Effector memory CD8-positive, alpha-beta T cell (primary cell): Measurements from ENCODE around the gene CHRND.

Source experiments
- ATAC-seq: fragments of 150-1000 bp; cut with Tn5 transposase; replicated peaks from 2 replicates; pipeline ENCODE4 v1.10.0; 2021; ENCODE audit warnings: mild to moderate bottlenecking, moderate library complexity
- DNase-seq, 3 experiments: peaks; one replicate each; pipeline ENCODE4 v3.0.0; 2021
- H3K27ac Mint-ChIP-seq, 2 donors: one replicate each; pipeline ENCODE4 v1.8.0; 2022; ENCODE audit warnings: mild to moderate bottlenecking in 2 of 2, mixed read lengths in 2 of 2, moderate library complexity in 2 of 2
- H3K27me3 Mint-ChIP-seq, 2 donors: one replicate each; pipeline ENCODE4 v1.8.0; 2022; ENCODE audit warnings: mixed read lengths in 2 of 2
- H3K36me3 Mint-ChIP-seq: one replicate; pipeline ENCODE4 v1.8.0; 2022; ENCODE audit warnings: mild to moderate bottlenecking, moderate library complexity, mixed read lengths; ENCODE audit not compliant: insufficient read depth
- H3K4me1 Mint-ChIP-seq, 2 donors: one replicate each; pipeline ENCODE4 v1.8.0; 2022; ENCODE audit warnings: low read depth in 2 of 2, mixed read lengths in 2 of 2
- H3K4me3 Mint-ChIP-seq, 2 donors: one replicate each; pipeline ENCODE4 v1.8.0; 2022; ENCODE audit warnings: mild to moderate bottlenecking in 2 of 2, mixed read lengths in 2 of 2, moderate library complexity in 2 of 2
- H3K9me3 Mint-ChIP-seq, 2 donors: one replicate each; pipeline ENCODE4 v1.8.0; 2022; ENCODE audit warnings: mixed read lengths in 2 of 2

The CHRND gene

GRCh38 chr2:232484628-232485347 lies 41.2 kb upstream of the CHRND start:
- peaks cover 29 to 74% of the 10 kb centered on the region in 2 donors for H3K27me3 Mint-ChIP-seq
- peak overlapping the region; percentile 31 to 42 for H3K4me3 Mint-ChIP-seq
- DNase-seq (no peak), ATAC-seq (no peak)
- H3K4me1 Mint-ChIP-seq: peaks cover 5 to 11% of the 10 kb centered on the region in 2 donors
- H3K9me3 Mint-ChIP-seq: no peaks in the 10 kb centered on the region
- H3K27ac Mint-ChIP-seq: no peak overlapping the region
- H3K36me3 Mint-ChIP-seq: no peaks in the 10 kb centered on the region

- no peak for DNase-seq
- peaks cover 5 to 11% of the 10 kb centered on the region in 2 donors for H3K4me1 Mint-ChIP-seq
- H3K36me3 Mint-ChIP-seq: no peaks in the 10 kb centered on the region
- H3K27ac Mint-ChIP-seq: no peak overlapping the region
- H3K9me3 Mint-ChIP-seq: no peaks in the 10 kb centered on the region
- H3K27me3 Mint-ChIP-seq: peaks cover 35 to 79% of the 10 kb centered on the region in 2 donors
- H3K4me3 Mint-ChIP-seq: peak overlapping the region; percentile 31 to 42
- no peak for ATAC-seq
Measured at GRCh38 chr2:232485348-232485756, 40.6 kb upstream of the CHRND start.

GRCh38 chr2:232485757-232486557 lies 40.0 kb upstream of the CHRND start:
- no peak for DNase-seq
- H3K4me3 Mint-ChIP-seq: peak overlapping the region in 1 of 2 donors; percentile 31

GRCh38 chr2:232486558-232487384 lies 39.2 kb upstream of the CHRND start:
- Mint-ChIP-seq H3K4me3 (peak overlapping the region; percentile 8 to 23), H3K27ac (no peak overlapping the region), H3K36me3 (no peaks in the 10 kb centered on the region), H3K9me3 (no peaks in the 10 kb centered on the region), H3K4me1 (peaks cover 5 to 8% of the 10 kb centered on the region in 2 donors), H3K27me3 (peaks cover 48 to 80% of the 10 kb centered on the region in 2 donors)
- DNase-seq (no peak), ATAC-seq (no peak)

More at GRCh38 chr2:232485757-232486557, 40.0 kb upstream of the CHRND start:
- no peak for ATAC-seq
- Mint-ChIP-seq H3K36me3 (no peaks in the 10 kb centered on the region), H3K4me1 (peaks cover 5 to 11% of the 10 kb centered on the region in 2 donors), H3K9me3 (no peaks in the 10 kb centered on the region), H3K27ac (no peak overlapping the region), H3K27me3 (peaks cover 40 to 80% of the 10 kb centered on the region in 2 donors)

GRCh38 chr2:232487385-232488096 lies 38.4 kb upstream of the CHRND start, which contains the start of gene ECEL1:
Gene ECEL1 (minus strand): TSS chr2:232487834. CDS start chr2:232486653, 1,181 bp downstream.
- H3K27ac Mint-ChIP-seq: peak within 1 kb of the TSS in 1 of 2 donors; percentile 24
- H3K4me3 Mint-ChIP-seq: peak within 1 kb of the TSS; percentile 40 to 62
- peaks cover 5 to 8% of the 10 kb centered on the region in 2 donors for H3K4me1 Mint-ChIP-seq
- ATAC-seq (no peak), DNase-seq (no peak)
- H3K27me3 Mint-ChIP-seq: peaks cover 55 to 80% of the 10 kb centered on the region in 2 donors
- no peaks in the 10 kb centered on the region for H3K36me3 Mint-ChIP-seq
- H3K9me3 Mint-ChIP-seq: no peaks in the 10 kb centered on the region

- Mint-ChIP-seq H3K4me1 (peaks cover 5 to 8% of the 10 kb centered on the region in 2 donors), H3K27ac (no peak overlapping the region), H3K4me3 (peak overlapping the region; percentile 40 to 62), H3K9me3 (no peaks in the 10 kb centered on the region), H3K27me3 (peaks cover 59 to 80% of the 10 kb centered on the region in 2 donors), H3K36me3 (no peaks in the 10 kb centered on the region)
- ATAC-seq (no peak), DNase-seq (no peak)
Measured at GRCh38 chr2:232488097-232488711, 37.8 kb upstream of the CHRND start.

GRCh38 chr2:232488721-232489300 lies 37.1 kb upstream of the CHRND start:
- peaks cover 59 to 80% of the 10 kb centered on the region in 2 donors for H3K27me3 Mint-ChIP-seq
- ATAC-seq: no peak
- H3K4me1 Mint-ChIP-seq: peaks cover 5 to 8% of the 10 kb centered on the region in 2 donors
- H3K36me3 Mint-ChIP-seq: no peaks in the 10 kb centered on the region
- no peak for DNase-seq
- H3K27ac Mint-ChIP-seq: peak overlapping the region in 1 of 2 donors; percentile 24
- peak overlapping the region; percentile 40 to 62 for H3K4me3 Mint-ChIP-seq
- no peaks in the 10 kb centered on the region for H3K9me3 Mint-ChIP-seq

- DNase-seq (no peak), ATAC-seq (no peak)
- Mint-ChIP-seq H3K27me3 (peaks cover 54 to 76% of the 10 kb centered on the region in 2 donors), H3K9me3 (no peaks in the 10 kb centered on the region), H3K36me3 (no peaks in the 10 kb centered on the region), H3K4me3 (no peak overlapping the region), H3K27ac (no peak overlapping the region), H3K4me1 (peaks cover 5 to 8% of the 10 kb centered on the region in 2 donors)
Measured at GRCh38 chr2:232489516-232490220, 36.3 kb upstream of the CHRND start.

- Mint-ChIP-seq H3K27me3 (peaks cover 46 to 68% of the 10 kb centered on the region in 2 donors), H3K36me3 (no peaks in the 10 kb centered on the region), H3K27ac (no peak overlapping the region), H3K4me3 (no peak overlapping the region), H3K4me1 (peaks cover under 1 to 4% of the 10 kb centered on the region in 2 donors), H3K9me3 (no peaks in the 10 kb centered on the region)
- ATAC-seq (no peak), DNase-seq (no peak)
Measured at GRCh38 chr2:232490221-232491138, 35.5 kb upstream of the CHRND start.

- Mint-ChIP-seq H3K9me3 (no peaks in the 10 kb centered on the region), H3K4me1 (peaks cover 0 to 4% of the 10 kb centered on the region in 2 donors), H3K36me3 (peaks cover under 1% of the 10 kb centered on the region), H3K27me3 (peaks cover 44 to 63% of the 10 kb centered on the region in 2 donors), H3K4me3 (no peak overlapping the region), H3K27ac (no peak overlapping the region)
- ATAC-seq (no peak), DNase-seq (no peak)
Measured at GRCh38 chr2:232491139-232491780, 34.7 kb upstream of the CHRND start.
